Endodermal cell (in vitro differentiated cells): ENCODE results near the gene TNNI3K. TPM values are rescaled to one million over a fixed set of nuclear protein-coding genes. Genes with fewer than 3 reads are reported as not detected.

Experiments used
- DNase-seq: peaks from one replicate; pipeline ENCODE4 v3.0.0-alpha.2; 2017
- H3K27ac ChIP-seq: 2 replicates; pipeline ENCODE4 v1.5.1; 2013; ENCODE audit warnings: mild to moderate bottlenecking, low read depth, low read length, moderate library complexity
- H3K27me3 ChIP-seq: 2 replicates; pipeline ENCODE4 v1.6.1; 2013; ENCODE audit warnings: mild to moderate bottlenecking, low read length, moderate library complexity; ENCODE audit not compliant: insufficient read depth, control insufficient read depth, poor library complexity, severe bottlenecking
- H3K36me3 ChIP-seq: 2 replicates; pipeline ENCODE4 v1.7.0; 2013; ENCODE audit warnings: mild to moderate bottlenecking, low read length, moderate library complexity; ENCODE audit not compliant: control insufficient read depth, insufficient read depth
- H3K4me1 ChIP-seq: one replicate; pipeline ENCODE4 v1.7.0; 2013; ENCODE audit warnings: low read length; ENCODE audit not compliant: control insufficient read depth, insufficient read depth
- H3K4me3 ChIP-seq: 2 replicates; pipeline ENCODE4 v1.5.1; 2013; ENCODE audit warnings: mild to moderate bottlenecking, low read length, moderate library complexity
- H3K9ac ChIP-seq: 2 replicates; pipeline ENCODE4 v1.6.1; 2013; ENCODE audit warnings: mild to moderate bottlenecking, low read length, moderate library complexity; ENCODE audit not compliant: poor library complexity, severe bottlenecking; ENCODE audit errors: extremely low read depth
- H3K9me3 ChIP-seq: 2 replicates; pipeline ENCODE4 v1.6.1; 2013; ENCODE audit warnings: mild to moderate bottlenecking, low read length, moderate library complexity; ENCODE audit not compliant: control insufficient read depth
- H3K27ac Mint-ChIP-seq: 2 replicates; pipeline ENCODE4 v1.8.0; 2020; ENCODE audit warnings: mixed read lengths
- H3K27me3 Mint-ChIP-seq: 2 replicates; pipeline ENCODE4 v1.8.0; 2021; ENCODE audit warnings: mild to moderate bottlenecking, mixed read lengths; ENCODE audit not compliant: insufficient read depth
- H3K36me3 Mint-ChIP-seq: 2 replicates; pipeline ENCODE4 v1.8.0; 2020; ENCODE audit warnings: low read depth, mixed read lengths
- H3K4me1 Mint-ChIP-seq: 2 replicates; pipeline ENCODE4 v1.8.0; 2020; ENCODE audit warnings: mixed read lengths
- H3K4me3 Mint-ChIP-seq: 2 replicates; pipeline ENCODE4 v1.8.0; 2020; ENCODE audit warnings: mild to moderate bottlenecking, moderate library complexity, mixed read lengths
- H3K9me3 Mint-ChIP-seq: 2 replicates; pipeline ENCODE4 v1.8.0; 2020; ENCODE audit warnings: mild to moderate bottlenecking, mixed read lengths
- WGBS, 2 experiments: methylation state at CpG; one replicate each; pipeline versions ENCODE4 v1.1.5 to v1.1.7; 2013; ENCODE audit warnings: missing lambda C conversion rate in 2 of 2, mixed read lengths in 1 of 2; ENCODE audit not compliant: insufficient coverage in 1 of 2, insufficient read length in 1 of 2; 5-methylcytosine and 5-hydroxymethylcytosine counted together
- total RNA-seq, 2 donors: library from RNA; stranded (reverse); fragmentation: NEBNext Ultra II Directional in 1 of 2; extraction: Animal tissue kit (Norgen Biotek cat#: 25700) in 1 of 2; gene quantifications; 2 replicates in 1 of 2; 3 replicates in 1 of 2; pipeline ENCODE4 v1.2.1, GENCODE V29; 2021
- TF ChIP-seq, protein P1 (sequence below): fragments of 200-600 bp; sonication (generic); conservative IDR thresholded peaks from 2 replicates; pipeline ENCODE4 v1.5.0; 2021; ENCODE audit warnings: antibody characterized with exemption, mild to moderate bottlenecking

TNNI3K gene
- total RNA-seq, 2 donors from 2014 or later = 1.1 TPM; not detected in 1

DNA sequence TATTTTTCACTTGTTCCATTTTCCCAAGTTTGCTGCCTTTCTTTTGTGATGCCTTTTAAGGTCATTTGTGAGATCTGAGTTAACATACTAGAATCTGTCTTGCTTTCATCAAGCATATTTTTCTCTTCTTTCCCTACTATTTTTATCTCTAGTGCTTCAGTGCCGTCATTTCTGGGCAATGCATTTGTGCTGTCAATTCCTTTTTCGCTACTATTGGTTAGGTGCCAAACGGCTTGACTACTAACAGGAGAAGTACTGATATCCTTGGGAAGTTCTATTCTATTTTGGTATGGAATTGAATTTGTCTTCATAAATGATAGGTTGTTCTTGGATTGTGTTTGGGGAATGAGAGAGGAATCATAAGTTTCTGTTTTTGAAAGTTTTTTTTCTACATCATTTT is 235.1 kb downstream of the TNNI3K start:
- Mint-ChIP-seq H3K9me3 (peaks cover 5% of the 10 kb centered on the region), H3K27ac (no peak overlapping the region), H3K4me1 (peaks cover 12% of the 10 kb centered on the region), H3K36me3 (no peaks in the 10 kb centered on the region), H3K27me3 (no peaks in the 10 kb centered on the region), H3K4me3 (no peak overlapping the region)
- DNase-seq = no peak
- Histone ChIP-seq H3K9me3 (peaks cover 5% of the 10 kb centered on the region), H3K9ac (no peak overlapping the region), H3K4me1 (peaks cover 3% of the 10 kb centered on the region), H3K4me3 (no peak overlapping the region), H3K36me3 (no peaks in the 10 kb centered on the region), H3K27ac (no peak overlapping the region), H3K27me3 (no peaks in the 10 kb centered on the region)
- WGBS, 2 experiments = 95 to 96% methylated on average over 3 of the region's 3 CpGs
- TF ChIP-seq, protein P1, sequence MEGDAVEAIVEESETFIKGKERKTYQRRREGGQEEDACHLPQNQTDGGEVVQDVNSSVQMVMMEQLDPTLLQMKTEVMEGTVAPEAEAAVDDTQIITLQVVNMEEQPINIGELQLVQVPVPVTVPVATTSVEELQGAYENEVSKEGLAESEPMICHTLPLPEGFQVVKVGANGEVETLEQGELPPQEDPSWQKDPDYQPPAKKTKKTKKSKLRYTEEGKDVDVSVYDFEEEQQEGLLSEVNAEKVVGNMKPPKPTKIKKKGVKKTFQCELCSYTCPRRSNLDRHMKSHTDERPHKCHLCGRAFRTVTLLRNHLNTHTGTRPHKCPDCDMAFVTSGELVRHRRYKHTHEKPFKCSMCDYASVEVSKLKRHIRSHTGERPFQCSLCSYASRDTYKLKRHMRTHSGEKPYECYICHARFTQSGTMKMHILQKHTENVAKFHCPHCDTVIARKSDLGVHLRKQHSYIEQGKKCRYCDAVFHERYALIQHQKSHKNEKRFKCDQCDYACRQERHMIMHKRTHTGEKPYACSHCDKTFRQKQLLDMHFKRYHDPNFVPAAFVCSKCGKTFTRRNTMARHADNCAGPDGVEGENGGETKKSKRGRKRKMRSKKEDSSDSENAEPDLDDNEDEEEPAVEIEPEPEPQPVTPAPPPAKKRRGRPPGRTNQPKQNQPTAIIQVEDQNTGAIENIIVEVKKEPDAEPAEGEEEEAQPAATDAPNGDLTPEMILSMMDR = no peak

DNA sequence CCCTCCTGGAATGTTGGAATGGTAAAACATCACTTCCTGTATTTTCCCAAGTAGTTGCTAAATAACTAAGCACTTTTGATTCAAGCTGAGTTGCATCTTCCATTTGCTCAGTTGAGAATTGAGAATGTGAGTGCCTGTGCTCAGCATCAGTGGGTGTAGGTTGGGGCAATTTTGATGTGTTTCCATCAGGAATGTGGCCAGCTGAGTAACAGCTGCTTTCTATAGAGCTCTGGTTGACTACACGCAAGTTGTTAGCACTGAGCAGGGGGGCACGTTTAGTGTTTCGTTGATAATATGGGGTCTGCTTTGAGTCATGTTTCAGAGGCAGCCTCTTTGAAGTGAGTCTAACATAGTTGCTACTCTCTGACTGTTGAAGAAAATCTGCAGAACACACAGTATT is 235.7 kb downstream of the TNNI3K start:
- H3K4me3 Mint-ChIP-seq = no peak overlapping the region
- no peaks in the 10 kb centered on the region for H3K27me3 Mint-ChIP-seq
- 79 to 81% methylated on average over 2 to 3 of the region's 3 CpGs for WGBS, 2 experiments
- H3K4me1 Mint-ChIP-seq = peaks cover 12% of the 10 kb centered on the region
- Histone ChIP-seq H3K9ac (no peak overlapping the region), H3K27me3 (no peaks in the 10 kb centered on the region), H3K4me1 (peaks cover 3% of the 10 kb centered on the region), H3K27ac (no peak overlapping the region), H3K4me3 (no peak overlapping the region), H3K36me3 (no peaks in the 10 kb centered on the region), H3K9me3 (no peaks in the 10 kb centered on the region)
- peaks cover under 1% of the 10 kb centered on the region for H3K9me3 Mint-ChIP-seq
- no peaks in the 10 kb centered on the region for H3K36me3 Mint-ChIP-seq
- DNase-seq = peak; percentile 52
- TF ChIP-seq, protein P1 = no peak
- no peak overlapping the region for H3K27ac Mint-ChIP-seq

DNA sequence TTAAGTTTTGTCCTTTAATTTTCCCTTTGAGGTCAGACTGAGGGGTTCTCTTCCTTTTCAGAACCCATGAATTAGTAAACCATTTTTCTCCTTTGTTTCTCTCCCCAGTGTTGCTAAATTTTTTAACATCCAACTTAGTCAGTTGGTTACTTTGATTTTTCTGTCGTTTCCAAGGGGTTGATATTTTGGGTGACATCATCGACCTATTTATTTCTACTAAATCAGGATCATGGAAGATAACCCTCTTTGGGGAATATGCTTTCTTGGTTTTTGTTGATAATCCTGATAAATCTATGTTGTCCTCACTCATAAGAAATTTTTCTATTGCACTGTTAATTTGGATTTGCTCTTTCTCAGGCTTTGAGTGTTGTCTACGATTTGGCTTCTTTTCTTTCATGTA is 236.3 kb downstream of the TNNI3K start:
- no peaks in the 10 kb centered on the region for H3K27me3 Mint-ChIP-seq
- WGBS, 2 experiments = 88% methylated on average over 3 of the region's 3 CpGs; no CpG with 5 or more reads in 1 of the 2 experiments
- H3K4me3 Mint-ChIP-seq = no peak overlapping the region
- no peak overlapping the region for H3K27ac Mint-ChIP-seq
- Histone ChIP-seq H3K9me3 (no peaks in the 10 kb centered on the region), H3K36me3 (no peaks in the 10 kb centered on the region), H3K4me1 (peaks cover 3% of the 10 kb centered on the region), H3K27ac (no peak overlapping the region), H3K4me3 (no peak overlapping the region), H3K9ac (no peak overlapping the region), H3K27me3 (no peaks in the 10 kb centered on the region)
- TF ChIP-seq, protein P1 = no peak
- no peaks in the 10 kb centered on the region for H3K36me3 Mint-ChIP-seq
- peaks cover 12% of the 10 kb centered on the region for H3K4me1 Mint-ChIP-seq
- no peaks in the 10 kb centered on the region for H3K9me3 Mint-ChIP-seq
- DNase-seq = no peak
